ENCODE measurements around the gene AMN.

AMN gene

DNA sequence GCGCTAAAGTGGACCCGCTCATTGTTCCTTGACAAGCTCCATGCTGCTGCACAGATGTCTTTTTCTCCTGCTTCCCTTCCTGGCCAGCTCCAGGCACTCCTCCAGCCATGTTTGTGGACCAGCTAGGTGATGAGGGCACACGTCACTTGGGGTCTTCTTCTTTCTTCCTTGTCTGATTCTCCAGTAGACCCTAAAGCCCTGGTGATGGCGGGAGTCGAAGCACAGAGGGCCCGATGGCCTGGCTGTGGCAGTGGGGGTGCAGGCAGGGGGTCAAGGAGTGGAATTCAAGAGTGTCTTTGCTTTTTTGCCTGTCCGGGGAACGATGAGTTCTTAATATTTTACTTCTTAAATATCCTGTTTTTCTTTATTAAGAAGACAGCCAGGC, 23.0 kb upstream of the AMN start:
- ATAC-seq (no peak), DNase-seq (no peak)

DNA sequence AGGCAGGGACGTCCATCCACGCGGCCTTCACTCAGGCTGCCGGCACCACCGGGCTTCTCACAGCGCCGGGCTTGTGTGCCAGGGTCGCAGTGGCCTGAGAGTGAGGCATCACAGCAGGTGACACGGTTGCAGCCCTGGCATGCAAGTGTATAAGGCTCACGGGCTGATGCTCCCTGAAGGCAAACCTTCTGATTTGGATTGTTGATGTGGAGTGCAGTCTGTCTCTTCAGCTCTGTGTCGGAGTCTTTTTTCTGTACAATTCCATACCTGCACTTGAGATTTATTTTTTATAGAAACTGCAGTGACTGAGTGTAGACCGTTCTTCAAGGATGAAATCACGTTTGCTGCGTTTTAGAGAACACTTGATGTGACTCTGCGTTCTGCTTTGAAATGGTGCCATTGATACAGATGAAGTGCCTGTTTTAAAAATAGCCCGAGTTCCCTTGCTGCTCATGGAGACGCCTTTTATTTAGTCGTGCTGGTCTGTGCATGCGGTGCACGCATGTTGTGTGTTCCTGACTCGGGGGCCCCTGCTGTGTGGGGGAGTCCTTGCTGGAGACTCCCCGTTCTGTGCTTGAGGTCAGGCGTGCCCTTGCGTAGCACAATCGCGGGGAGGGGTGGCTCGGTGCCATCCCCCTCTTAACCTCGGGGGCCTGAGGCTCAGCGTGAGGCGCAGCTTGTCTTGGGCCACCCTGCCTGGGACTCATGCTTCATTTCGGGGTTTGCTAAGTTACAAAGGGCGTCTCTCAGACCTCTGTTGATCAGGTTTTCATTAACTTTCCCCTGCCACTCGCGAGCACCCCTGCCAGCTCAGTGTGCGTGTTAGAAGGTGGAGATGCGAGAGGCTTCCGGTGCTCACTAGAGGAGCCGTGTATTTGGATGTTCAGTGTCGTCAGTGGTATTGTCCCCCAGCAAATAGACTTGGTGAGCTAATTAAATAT, 21.6 kb upstream of the AMN start:
- ATAC-seq, result peak; percentile 40
- no peak for DNase-seq

DNA sequence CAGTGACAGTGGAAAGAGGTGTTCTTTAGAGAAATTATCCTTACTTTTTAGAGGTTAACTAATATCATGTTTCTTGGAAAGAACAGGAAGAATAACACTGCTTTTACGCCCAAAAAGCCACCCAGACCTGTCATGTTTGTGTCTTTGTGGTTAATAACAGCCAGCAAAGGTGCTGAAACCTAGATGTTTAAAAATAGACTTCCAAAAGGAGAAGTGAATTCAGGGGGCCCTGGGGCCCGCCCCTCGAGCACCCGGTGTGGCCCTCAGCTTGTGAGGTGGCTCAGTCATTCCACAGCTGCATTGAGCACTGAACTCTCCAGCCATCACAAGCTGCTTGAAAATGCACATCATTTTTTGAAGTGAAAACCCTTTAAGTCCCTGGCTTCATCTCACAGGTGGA, 20.8 kb upstream of the AMN start:
- DNase-seq, result no peak

DNA sequence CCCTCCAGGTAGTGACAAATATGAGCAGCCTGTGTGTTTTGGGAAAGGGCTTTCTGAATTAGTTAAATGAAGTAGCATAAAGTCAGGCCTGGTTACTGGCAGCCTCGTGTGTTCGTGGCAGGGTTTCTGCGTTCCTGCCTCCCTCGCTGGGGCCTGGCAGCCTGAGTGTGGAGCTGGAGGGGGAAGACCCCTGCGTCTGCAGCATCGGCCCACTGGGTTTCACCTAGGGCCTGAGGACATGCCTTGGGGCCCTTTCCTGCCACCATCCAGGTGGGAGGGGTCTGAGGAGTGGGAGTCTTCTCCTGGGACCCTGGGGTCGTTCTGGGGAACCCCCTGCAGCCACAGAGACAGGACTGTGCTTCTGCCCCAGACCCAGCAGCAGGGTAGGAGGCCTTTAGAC, 20.4 kb upstream of the AMN start:
- no peak for ATAC-seq
- no peak for DNase-seq

More for the DNA sequence above, 20.8 kb upstream of the AMN start:
- ATAC-seq, result peak; percentile 30

DNA sequence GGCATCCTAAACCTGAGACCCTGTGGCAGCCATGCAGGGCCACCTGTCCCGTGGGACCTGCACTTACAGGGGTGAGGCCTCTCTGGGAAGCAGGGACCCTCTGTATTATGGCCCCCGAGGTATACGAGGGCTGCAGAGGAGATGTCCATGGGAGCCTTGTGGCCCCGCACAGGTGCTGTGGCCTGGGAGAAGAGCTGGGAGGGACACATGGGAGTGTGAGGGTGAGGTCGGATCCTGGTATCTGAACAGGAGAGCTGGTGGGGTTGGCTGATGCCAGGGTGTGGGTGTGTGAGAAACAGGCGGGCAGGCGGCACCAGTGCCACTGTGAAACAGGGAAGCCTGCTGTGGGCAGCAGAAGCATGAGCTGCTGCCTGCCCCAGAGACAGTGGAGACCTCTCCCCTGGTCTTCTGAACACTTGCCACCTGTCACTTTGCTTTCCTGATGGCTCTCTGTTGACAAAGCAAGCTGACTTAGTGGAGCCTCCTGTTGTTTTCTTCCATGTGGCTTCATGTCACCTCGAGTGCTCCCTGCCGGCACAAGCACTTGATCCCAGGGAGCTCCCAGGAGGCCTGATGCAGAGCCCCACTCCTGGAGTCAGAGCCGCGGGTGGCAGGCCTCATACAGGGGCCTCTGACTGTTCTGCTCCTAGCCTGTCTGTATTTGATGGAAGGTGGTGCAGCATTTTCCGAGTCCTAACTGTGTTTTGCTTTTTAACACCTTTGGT, 19.8 kb upstream of the AMN start:
- ATAC-seq (no peak), DNase-seq (no peak)

DNA sequence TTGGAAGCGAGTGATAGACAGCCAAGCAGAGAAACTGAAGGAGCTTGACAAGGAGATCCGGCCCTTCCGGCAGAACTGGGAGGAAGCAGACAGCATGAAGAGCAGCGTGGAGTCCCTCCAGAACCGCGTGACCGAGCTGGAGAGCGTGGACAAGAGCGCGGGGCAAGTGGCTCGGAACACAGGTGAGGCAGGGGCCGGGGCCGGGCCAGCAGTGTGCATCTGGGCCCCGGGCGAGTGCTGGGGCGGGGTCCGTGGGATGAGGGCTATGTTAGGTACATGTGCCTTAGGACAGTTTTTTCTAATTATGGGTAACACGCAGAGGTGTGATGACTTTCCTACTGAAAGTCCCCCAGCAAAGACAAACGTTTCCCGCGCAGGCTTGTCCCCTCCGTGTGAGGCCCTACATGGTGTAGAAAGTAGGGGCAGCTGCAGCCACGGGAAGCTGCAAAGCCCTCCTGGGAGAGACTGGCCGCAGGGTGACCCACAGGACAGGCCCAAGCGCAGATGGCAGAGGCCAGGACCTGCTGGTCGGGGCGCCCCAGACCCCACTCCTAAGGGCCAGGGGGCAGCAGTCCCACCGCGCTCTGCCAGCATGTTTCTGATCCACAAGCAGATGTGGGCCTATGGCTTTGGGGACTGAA, 19.1 kb upstream of the AMN start:
- DNase-seq (no peak), ATAC-seq (no peak)

DNA sequence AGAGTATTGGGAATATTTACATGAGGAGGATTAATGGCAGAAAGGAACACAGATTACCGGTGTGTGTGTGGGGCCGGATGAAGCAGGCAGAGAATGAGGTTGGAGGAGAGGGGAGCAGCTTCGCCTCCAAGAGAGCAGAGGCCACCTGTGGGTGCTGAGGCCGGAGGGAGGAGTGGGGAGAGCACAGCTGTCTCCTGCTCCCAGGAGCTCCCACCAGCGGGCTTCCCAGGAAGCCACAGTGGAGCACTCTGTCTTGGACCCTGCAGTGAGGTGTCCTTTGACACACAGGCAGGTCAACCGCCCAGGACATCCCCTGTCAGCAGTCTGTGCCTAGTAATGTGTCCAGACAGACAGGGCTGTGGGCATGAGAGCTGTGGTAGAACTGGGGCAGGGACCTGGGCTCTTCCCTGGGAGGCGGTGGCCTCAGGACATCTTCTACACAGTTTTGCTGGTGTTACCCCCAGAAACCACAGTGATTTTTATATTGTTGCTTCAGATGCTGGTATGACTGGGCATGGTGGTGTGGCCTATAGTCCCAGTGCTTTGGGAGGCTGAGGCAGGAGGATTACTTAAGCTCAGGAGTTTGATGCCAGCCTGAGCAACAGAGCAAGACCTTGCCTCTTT, 18.5 kb upstream of the AMN start:
- DNase-seq (no peak), ATAC-seq (no peak)

DNA sequence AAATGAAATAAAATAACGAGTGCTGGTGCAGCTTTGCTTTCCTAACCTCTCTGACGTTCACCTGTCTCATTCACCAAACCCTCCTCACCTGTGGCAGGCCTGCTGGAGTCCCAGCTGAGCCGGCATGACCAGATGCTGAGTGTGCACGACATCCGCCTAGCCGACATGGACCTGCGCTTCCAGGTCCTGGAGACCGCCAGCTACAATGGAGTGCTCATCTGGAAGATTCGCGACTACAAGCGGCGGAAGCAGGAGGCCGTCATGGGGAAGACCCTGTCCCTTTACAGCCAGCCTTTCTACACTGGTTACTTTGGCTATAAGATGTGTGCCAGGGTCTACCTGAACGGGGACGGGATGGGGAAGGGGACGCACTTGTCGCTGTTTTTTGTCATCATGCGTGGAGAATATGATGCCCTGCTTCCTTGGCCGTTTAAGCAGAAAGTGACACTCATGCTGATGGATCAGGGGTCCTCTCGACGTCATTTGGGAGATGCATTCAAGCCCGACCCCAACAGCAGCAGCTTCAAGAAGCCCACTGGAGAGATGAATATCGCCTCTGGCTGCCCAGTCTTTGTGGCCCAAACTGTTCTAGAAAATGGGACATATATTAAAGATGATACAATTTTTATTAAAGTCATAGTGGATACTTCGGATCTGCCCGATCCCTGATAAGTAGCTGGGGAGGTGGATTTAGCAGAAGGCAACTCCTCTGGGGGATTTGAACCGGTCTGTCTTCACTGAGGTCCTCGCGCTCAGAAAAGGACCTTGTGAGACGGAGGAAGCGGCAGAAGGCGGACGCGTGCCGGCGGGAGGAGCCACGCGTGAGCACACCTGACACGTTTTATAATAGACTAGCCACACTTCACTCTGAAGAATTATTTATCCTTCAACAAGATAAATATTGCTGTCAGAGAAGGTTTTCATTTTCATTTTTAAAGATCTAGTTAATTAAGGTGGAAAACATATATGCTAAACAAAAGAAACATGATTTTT, 17.1 kb upstream of the AMN start:
- DNase-seq, result no peak
- no peak for ATAC-seq

DNA sequence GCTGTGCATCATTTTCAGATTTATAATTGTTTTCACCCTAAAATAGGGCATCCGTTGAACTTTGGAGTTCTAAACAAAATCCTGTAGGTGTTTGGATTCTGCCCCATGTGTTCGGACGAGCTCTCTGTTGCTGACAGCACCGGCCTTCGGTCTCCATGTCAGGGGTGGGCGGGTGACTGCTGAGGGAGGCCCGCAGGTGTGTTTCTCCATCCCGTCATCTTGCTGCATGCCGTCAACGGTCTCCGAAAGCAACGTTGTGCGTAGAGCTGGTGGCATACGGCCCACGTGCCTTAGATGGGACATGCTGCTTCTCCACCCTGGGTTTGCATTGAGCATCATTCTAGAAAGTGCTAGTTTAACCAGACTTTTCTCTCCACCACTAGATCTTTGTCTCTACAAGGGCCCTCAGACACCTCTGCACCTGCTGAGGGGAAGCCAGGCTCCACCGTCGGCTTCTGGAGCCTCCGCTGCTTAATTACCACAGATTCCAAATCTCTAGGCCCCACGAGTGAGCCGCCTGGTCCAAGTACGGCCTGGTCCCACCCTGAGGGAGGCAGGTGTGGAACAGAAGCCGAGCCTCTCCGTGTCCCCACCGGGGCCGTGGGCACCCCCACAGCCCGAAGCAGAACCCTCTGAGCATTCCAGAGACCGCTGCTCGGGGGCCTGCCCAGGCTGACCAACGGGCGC, 15.7 kb upstream of the AMN start:
- DNase-seq (no peak), ATAC-seq (no peak)

DNA sequence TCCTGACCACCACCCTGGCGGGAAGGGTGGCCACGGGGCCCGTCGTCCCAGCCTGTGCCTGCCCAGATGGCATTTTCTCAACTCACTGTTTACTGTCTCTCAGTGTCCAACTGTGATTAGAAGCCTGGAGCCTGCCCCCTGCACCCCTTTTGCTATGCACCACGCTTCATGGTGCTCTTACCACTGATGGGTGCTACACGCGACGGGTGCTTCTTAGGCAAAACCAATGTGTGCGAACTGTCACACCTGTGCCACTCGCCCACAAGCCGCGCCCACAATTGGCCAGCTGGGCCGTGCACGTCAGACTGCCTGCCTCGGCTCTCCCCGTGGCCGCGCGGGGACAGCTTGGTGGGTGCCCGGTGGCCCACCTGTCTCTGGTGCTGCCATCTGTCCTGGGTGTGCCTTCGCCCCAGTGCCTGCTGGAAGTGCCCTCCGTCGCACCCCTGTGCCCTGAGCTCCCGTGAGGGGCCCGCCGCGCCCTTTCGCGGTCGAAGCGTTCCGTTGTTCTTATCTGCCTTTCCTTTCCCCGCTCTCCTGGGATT, 15.1 kb upstream of the AMN start:
- ATAC-seq, result no peak
- no peak for DNase-seq

DNA sequence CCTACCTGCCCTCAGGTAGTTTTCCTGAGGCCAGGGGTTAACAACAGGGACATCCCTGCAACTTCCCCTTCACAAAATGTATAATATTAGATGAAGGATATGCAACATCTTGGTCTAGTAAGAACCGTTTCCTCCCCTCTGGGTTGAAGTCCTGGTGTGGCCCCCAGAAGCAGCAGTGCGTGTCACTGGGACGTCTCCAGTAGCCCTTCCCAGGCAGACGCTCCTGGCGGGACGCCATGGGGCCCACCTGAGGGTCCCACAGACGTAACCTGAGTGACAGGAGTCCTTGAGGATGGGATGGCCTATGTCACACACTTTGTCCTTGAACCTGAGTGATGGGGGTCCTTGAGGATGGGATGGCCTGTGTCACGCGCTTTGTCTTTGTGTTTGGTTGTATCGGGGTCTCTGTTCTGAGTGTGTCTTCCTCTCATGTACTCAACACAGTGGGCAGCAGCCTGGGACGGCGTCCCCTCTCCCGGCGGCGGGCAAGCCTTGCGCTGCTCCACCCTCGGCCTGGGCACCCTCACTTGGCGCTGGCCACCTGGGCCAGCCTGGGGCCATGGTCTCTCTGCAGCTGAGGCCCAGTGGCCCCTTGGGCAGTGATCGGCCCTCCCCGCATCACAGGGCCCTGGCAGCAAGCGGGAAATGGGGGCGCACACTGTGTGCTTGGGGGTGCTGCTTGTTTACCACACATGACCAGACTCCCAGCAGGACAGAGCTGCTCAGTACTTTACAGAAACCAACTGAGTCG, 14.3 kb upstream of the AMN start:
- ATAC-seq, result no peak
- DNase-seq, result no peak

DNA sequence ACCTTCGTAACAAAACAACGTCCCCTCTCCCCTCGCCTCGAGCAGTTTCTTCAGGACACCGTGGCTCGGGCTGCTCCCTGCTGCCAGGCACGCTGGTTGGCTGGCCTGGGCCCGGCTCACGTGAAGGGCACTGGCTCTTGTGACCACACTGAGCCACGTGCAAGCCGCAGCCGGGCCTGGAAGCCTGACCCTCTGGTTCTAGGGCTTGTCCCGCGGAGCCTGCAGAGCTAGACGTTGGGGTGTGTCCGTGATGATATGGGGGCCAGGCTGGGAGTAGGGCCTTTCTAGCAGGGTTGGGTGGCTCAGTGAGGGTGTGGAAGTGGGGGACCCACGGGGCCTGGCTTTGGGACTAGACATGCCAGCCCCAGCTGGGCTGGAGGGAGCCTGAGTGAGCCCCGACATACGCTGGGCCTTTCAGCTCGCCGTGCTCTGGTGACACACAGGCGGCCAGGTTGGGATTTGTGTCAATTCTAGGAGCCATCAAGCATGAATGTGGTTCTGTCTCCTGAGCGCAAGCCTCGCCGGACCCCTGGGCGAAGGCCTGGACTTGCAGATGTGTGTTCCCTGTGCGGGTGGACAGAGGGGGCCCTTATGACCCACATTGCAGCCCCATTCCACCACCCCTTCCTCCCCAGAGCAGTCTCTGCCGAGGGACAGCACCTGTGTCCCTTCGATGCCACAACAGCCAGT, 13.6 kb upstream of the AMN start:
- DNase-seq, result no peak
- ATAC-seq, result no peak

DNA sequence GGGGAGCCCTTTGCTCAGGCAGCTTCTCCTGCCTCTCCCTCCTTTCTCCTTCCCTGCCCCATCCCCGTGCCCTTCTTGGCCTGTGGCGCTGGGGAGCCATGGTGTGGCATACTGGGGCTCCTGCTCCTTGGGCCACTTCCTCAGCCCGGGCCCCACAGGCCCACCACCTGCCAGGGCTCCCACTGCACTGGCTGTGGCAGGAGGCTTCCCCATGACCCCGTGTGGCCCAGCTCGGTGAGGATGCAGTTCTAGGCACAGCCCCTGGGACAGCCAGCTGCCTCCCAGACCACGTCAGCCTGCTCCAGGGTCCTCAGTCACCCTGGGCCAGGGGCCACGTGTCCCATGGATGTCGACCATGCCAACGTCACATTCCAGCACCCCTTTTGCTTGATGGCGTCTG, 13.0 kb upstream of the AMN start:
- DNase-seq, result no peak
- ATAC-seq, result no peak

DNA sequence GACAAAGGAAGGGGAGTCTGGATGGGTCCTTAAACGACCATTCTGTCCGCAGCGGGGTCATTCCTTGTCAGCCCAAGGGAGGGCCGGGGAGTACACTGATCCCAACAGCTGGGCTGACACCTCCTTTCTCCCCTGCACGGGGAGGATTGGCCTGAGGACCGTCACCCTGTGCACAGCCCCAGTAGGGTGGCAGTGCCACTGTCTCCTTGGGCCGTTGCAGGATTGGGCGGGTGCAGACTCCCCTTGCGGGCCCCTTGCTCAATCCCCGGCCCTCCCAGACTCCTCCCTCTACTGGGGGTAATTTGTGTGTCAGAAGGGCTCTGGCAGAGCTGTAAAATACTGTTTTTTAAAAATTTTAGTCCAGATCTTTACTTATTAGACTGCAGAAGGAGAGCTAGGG, 12.6 kb upstream of the AMN start:
- no peak for ATAC-seq

DNA sequence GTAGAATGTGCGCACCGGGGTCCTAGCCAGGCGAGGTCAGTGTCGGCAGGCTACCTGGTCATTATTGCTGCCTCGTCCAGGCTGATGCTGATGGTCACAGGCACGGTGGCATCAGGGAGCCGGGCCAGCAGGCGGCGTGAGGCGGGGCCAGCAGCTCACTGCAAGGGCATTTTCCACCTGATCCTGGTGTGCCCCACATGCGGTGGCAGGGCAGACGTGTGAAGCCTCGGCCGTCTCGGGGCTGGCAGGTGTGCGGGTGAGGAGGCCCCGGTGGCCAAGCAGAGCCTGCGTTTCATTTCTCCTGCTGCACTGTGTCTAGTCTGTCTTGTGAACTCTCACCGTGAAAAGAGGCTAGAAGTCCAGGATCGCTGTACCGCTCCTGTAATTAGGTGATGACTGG, 12.0 kb upstream of the AMN start:
- ATAC-seq, result no peak
- no peak for DNase-seq

More for the DNA sequence above, 12.6 kb upstream of the AMN start:
- no peak for DNase-seq

DNA sequence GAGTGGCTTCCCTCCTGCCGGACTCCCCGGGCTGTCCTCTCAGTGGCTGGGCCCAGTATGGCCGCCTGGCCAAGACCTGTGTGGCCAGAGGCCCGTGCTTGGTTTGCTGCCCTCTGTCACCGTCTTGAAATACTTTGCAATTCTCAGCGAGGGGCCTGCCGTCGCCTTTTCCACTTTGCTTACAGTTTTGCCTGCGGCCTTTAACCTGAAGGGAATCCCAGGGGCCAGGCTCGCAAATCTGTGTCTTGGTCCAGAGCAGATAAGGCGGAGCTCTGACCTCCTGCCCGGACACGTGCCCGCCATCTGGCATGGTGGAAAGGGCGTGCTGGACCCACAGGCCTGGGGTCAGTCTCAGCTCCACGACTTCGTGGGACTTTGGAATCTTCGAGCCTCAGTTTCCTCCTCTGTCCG, 10.9 kb upstream of the AMN start:
- DNase-seq (no peak), ATAC-seq (no peak)

DNA sequence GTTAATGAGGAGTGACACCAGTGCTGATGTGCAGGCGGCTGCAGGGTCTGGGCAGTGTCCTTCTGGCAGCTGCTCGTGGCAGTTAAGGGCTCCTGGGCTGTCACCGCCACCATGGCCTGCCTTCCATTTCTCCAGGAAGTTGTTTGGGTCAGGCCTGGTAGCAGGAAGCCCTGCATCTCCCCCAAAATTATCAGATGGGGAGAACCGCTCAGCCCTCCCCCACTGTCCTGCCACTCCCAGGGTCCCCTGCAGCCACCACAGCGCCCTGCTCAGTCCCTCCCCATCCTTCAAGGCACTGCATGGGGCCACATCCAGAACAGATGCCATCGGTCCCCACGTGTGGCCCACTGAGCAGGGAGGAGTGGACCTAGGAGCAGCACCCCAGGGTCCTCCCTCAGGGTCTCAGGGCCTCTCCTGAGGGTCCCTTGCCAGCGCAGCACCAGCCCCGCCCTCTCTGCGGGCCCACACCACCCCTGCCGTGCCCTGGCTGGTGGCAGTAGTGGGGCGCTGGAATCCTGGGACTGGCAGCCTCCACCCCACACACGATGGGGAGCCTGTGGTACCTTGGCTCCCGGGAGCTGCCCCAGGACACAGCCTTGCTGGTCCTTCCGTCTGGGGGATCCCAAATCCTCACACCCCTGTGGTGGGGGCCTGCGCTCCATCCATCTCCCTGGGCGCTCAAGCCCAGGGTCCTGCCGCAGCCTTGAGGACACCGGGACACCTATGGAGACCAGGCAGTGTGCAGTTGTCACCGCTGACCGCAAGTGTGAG, 10.3 kb upstream of the AMN start:
- ATAC-seq (no peak), DNase-seq (no peak)
